Activated T-cell treated with anti-CD3 and anti-CD28 coated beads for 48 hours (primary cell): ENCODE results near the gene SV2C.
A peak's percentile ranks its signal among the peaks of the same experiment; 100 is the strongest.
"Not testable (repeated sequence)": the region's sequence is repeated elsewhere in the genome, so short reads cannot be mapped to it uniquely, and the experiment has no call there.

Experiments used
- DNase-seq: peaks from one replicate; pipeline ENCODE4 v3.0.0-alpha.2; 2020; ENCODE audit warnings: low read depth

The SV2C gene

GRCh38 chr5:76303921-76304320 is 220.7 kb downstream of the SV2C start:
- DNase-seq: peak; percentile 25

- DNase-seq: no peak
Measured at GRCh38 chr5:76305269-76305668, 222.1 kb downstream of the SV2C start.

- no peak for DNase-seq
Measured at GRCh38 chr5:76305775-76306174, 222.6 kb downstream of the SV2C start.

GRCh38 chr5:76310208-76310607 is 227.0 kb downstream of the SV2C start:
- DNase-seq: no peak

- no peak for DNase-seq
Measured at GRCh38 chr5:76312783-76313182, 229.6 kb downstream of the SV2C start.

- no peak for DNase-seq
Measured at GRCh38 chr5:76314643-76315042, 231.5 kb downstream of the SV2C start.

- no peak for DNase-seq
Measured at GRCh38 chr5:76319673-76320072, 236.5 kb downstream of the SV2C start.

- not testable (repeated sequence) for DNase-seq
Measured at GRCh38 chr5:76323494-76323893, 240.3 kb downstream of the SV2C start.

- DNase-seq: no peak
Measured at GRCh38 chr5:76325326-76325725, 242.1 kb downstream of the SV2C start.

GRCh38 chr5:76325876-76326491 is 242.8 kb downstream of the SV2C start:
- no peak for DNase-seq

GRCh38 chr5:76326577-76327302 is 243.6 kb downstream of the SV2C start:
- DNase-seq: no peak

GRCh38 chr5:76329346-76329745 is 246.2 kb downstream of the SV2C start:
- no peak for DNase-seq

GRCh38 chr5:76331126-76331525 is 247.9 kb downstream of the SV2C start:
- no peak for DNase-seq

GRCh38 chr5:76332102-76332501 is 248.9 kb downstream of the SV2C start:
- no peak for DNase-seq

- DNase-seq: no peak
Measured at GRCh38 chr5:76332611-76333205, 249.5 kb downstream of the SV2C start.

GRCh38 chr5:76333571-76333970 is 250.4 kb downstream of the SV2C start:
- DNase-seq: no peak

- DNase-seq: no peak
Measured at GRCh38 chr5:76334574-76334973, 251.4 kb downstream of the SV2C start.

- DNase-seq: not testable (repeated sequence)
Measured at GRCh38 chr5:76335451-76335850, 252.3 kb downstream of the SV2C start.

- DNase-seq: not testable (repeated sequence)
Measured at GRCh38 chr5:76336253-76336809, 253.1 kb downstream of the SV2C start.

GRCh38 chr5:76337953-76338451 is 254.8 kb downstream of the SV2C start:
- no peak for DNase-seq

- DNase-seq: no peak
Measured at GRCh38 chr5:76339919-76340318, 256.7 kb downstream of the SV2C start.

GRCh38 chr5:76341651-76342334 is 258.6 kb downstream of the SV2C start:
- DNase-seq: no peak
